Activated CD4-positive, alpha-beta T cell treated with anti-CD3 and anti-CD28 coated beads, Interleukin-2, amount 50 U/mL, for 48 hours (primary cell): ENCODE data around the gene NSUN7.
"Not testable (repeated sequence)": the region's sequence is repeated elsewhere in the genome, so short reads cannot be mapped to it uniquely, and the experiment has no call there.

Experiments used
- DNase-seq, 2 experiments: peaks; one replicate each; pipeline ENCODE4 v3.0.0-alpha.2; 2020

Gene NSUN7, protein sequence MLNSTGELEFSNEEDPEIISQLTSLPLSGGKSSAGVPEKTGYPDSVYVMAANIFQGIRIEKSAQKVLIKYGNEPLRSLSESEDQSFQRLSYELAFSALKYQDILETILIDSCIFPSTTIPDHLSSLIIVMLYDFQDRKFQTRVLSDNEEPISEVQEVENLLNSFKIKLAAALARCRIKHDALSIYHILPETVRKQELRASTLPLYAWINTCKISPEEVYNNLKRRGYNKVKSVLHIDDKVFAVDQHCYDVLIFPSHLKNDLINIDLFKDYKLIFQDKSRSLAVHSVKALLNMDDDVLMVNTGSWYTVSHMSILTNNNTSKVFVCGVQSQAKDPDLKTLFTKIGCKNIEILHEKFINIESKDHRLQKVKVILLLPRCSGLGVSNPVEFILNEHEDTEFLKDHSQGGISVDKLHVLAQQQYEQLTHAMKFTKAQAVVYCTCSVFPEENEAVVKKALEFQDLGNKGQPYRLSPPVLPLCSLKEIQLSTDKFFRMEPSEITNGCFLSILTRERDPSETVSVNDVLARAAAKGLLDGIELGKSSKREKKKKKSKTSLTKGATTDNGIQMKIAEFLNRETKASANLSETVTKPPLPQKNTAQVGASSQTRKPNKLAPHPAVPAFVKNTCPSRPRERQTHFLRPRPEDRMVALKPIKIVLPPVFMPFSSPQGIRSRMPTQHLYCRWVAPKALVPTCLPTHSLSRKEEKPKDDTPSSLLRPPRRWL

DNA sequence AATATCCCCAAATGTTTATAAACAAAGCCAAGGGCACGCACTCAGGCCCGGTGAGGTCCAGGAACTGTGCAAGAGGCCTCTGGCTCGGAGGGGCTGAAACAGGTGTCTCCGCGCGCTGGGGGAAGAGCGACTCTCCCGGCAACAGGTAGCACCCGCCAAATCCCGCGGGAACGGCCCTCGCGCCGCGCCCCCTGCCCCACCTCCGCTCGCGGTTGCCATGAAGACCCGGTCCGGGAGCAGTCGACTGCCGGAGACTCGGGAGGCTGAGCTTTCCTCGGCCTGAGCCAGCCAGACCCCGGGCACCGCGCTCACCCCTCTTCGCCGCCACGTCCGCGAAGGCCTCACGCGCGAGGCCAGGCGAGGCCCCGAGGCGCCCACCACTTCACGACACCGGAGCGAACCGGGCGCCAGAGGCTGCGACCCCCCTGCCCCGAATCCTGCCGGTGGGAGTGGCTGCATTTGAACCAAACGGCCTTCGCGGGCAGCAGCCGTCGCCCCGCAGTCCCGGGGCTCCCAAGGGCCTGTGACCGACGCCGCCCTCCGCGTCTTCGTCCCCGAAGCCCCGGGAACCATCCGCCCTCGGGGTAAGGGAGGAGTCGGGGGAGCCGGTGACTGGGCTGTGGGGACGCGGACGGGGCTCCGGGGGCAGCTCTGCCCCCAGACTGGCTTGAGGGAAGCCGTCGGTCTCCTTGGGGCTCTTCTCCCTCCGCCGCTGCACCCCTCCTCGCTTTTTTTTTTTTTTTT, at the start of gene NSUN7:
NSUN7 (plus strand) TSS at position 239 of the 744 bp plus-strand sequence. CDS start 739 bp downstream, outside the sequence.
- DNase-seq = peak; percentile 26 to 33

DNA sequence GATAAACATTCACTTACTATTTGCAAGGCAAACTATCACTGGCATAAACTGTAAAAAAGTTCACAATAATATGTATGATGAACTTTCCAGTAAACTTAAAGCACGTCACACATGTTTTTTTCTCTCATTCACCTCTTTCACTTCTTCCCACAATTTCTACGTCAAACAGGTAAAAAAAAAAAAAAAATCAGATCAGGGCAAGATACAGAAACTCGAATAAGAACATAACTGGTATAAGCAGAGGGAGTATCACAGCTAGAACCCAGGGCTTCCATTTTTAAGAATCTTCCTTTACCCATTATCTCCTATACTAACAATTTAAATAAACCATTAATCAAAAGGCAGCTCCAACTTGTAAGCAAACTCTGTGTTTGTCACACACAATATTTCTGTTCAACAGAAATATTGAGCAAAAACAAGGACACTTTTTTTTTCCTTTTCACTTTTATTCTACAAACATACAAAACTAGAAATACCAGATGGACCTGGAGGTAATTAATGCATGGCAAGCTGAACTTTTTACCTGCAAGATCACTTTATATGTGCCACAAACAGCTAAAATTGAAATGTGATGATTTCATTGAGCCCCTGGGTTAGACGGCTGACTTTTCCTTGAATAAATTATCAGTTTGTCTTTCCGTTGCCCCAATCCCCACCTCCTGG, 47.5 kb upstream of the NSUN7 start:
- no peak for DNase-seq

- DNase-seq = peak; percentile 46 to 61
Measured at GRCh38 chr4:40702800-40703151, 47.0 kb upstream of the NSUN7 start.

DNA sequence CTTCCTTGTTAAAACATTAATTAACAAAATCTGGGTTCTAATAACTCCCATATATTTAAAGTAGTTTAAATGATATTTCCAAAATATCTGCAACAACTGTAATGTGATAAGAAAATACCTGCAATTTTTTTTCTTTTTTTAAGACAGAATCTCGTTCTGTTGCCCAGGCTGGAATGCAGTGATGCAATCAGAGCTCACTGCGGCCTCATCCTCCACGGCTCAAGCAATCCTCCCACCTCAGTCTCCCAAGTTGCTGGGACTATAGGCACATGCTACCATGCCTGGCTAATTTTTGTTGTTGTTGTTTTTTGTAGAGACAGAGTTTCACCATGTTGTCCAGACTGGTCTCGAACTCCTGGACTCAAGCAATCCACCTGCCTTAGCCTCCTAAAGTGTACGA, 45.7 kb upstream of the NSUN7 start:
- DNase-seq = no peak

DNA sequence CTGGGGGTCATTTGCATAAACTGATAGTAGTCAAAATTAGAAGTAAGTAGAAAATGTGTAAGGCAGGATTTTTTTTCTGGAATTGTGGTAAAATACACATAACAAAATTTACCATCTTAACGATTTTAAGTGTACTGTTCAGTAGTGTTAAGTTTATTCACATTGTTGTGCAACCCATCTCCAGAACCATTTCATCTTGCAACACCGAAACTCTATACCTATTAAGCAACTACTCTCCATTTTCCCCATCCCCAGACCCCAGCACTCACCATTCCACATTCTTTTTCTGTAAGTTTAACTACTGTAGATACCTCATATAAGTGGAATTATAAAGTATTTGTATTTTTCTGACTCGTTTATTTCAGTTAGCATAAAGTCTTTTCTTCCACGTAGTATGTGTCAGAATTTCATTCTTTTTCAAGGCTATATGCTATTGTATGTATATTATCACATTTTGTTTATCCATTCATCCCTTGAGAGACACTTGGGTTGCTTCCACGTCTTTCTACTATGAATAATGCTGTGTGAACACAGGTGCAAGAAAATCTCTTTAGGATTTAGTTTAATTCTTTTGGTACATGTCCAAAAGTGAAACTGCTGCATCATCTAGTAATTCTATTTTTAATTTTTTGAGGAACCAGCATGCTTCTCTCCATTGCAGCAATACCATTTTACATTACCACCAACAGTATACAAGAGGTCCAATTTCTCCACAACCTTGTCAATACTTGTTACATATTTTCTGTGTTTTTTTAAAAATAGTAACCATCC, 39.1 kb upstream of the NSUN7 start:
- no peak for DNase-seq

GRCh38 chr4:40713001-40713400, 36.8 kb upstream of the NSUN7 start:
- not testable (repeated sequence) for DNase-seq

DNA sequence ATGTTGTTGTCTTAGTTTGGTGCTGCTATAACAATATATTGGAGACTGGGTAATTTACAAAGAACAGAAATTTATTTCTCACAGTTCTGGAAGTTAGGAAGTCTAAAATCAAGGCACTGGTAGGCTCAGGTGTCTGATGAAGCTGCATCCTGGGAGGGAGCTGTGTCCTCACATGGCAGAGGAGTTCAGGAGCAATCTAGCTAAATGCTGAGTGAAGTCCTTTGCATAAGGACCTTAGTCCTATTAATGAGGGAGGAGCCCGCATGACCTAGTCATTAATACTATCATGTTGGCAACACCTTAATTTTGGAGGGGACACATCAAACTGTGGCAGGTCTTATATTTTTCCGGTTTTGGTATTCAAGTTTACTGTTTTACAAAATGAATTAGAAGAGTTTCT, 36.0 kb upstream of the NSUN7 start:
- DNase-seq = no peak

DNA sequence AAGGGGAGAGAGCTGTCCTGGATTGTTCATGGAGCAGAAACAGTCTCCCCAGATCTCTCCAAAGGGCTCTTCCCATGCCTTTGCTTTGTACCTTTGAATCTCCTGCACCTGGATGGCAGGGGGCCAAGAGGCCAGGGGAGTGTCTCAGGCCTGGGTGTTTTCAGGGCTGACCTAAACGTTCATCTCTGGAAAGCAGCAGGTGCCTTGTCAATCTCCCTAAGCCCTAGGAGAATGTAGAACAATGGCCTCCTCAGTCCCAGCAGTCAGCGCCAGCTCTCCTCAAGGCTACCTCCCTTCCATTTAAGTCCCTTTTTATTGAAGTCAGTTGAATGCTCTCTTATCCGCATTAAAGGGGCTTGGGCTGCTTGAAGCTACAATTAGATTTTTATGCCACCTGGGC, 31.2 kb upstream of the NSUN7 start:
- DNase-seq = no peak

DNA sequence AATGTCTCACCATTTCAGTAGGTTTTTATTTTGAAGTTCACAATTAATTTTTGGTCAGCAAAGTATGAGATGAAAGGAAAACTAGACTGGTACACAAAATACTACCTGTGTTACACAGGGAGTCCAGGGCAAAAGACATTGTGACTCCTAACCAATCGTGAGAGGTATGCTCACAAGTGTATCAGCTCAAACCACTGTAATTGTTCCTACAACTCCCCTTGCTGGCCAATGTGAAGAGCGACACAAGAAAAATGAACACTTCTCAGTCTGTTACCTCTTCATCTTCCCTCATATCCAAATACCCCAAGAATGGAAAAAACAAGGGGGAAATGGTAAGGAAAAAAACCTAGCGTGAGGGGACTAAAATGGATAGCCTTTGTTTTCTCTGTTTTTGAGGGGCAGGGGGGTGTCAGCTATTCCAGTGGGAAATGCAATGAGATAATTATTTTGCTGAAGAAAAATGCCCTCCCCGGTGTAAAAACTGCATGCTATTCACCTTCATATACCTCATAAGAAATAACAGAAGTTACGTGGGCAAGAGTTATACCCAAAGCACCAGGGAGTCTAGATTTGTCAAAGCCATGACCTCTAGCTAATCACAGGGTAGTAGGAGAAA, 30.6 kb upstream of the NSUN7 start:
- DNase-seq = no peak

GRCh38 chr4:40720351-40720750, 29.4 kb upstream of the NSUN7 start:
- DNase-seq = no peak

DNA sequence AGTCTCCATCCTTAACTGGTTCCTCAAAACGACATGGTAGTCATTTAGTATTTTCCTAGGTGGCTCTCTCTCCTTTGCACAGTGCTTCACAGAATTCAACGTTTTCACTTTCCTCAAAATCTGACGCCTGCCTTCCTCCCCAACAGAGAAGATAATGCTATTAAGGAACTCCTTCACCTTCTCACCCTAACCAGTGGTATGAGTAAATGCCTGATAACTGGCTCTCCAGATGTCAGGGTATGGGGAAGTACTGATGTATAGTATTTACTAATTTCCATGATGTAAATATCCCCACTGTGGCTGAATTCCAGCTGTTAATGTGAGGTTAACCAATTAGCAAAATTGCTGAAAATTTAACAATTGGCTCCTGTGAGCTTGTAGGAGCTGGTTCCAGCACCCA, 28.8 kb upstream of the NSUN7 start:
- DNase-seq = no peak

DNA sequence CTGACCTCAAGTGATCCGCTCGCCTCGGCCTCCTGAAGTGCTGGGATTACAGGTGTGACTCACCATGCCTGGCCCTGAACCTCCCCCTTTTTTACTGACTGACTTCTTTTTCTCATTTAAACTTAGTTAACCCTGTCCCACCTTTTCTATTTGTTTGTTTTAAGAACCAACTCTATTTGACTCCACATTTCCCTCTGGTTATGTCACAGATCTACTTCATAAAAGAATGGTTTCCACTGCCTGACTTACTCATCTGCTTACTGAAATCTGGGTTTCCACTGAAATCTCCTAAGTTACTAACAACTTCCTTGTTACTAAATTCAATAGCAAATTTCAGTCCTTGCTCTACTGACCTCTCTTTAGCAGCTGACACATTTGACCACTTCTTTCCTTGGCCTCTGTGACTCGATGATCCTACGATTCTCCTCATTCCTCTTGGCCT, 28.0 kb upstream of the NSUN7 start:
- DNase-seq = peak; percentile 21 to 27

DNA sequence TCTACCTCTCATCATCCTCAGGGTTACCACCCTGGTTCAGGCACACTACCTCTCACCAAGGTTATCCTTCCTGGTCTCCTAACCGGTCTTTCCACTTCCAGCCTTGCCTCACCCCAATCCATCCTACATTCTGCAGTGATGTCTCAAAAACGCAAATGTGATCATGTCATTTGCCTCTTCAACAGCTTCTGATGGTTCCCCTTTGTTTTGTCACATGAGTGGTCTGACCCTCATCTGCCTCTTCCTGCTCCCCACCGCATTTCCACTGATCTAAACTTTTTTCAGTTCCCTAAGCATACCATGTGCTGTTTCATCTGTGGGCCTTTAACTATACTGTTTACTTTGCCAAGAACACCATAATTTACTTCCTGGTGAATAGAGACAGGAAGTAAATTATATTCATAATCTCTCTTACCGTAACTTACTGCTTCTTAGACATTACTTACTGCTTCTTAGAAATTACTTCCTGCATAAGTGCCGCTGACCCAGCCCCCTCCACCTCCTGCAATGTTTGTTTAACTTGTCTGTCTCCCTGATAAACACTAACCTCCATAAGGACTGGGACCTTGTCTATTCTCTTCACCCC, 27.1 kb upstream of the NSUN7 start:
- DNase-seq = peak in 1 of 2 experiments; percentile 31

- DNase-seq = no peak
Measured at GRCh38 chr4:40723728-40724127, 26.0 kb upstream of the NSUN7 start.

GRCh38 chr4:40728333-40728732, 21.4 kb upstream of the NSUN7 start:
- no peak for DNase-seq

- DNase-seq = no peak
Measured at GRCh38 chr4:40729555-40729954, 20.2 kb upstream of the NSUN7 start.

DNA sequence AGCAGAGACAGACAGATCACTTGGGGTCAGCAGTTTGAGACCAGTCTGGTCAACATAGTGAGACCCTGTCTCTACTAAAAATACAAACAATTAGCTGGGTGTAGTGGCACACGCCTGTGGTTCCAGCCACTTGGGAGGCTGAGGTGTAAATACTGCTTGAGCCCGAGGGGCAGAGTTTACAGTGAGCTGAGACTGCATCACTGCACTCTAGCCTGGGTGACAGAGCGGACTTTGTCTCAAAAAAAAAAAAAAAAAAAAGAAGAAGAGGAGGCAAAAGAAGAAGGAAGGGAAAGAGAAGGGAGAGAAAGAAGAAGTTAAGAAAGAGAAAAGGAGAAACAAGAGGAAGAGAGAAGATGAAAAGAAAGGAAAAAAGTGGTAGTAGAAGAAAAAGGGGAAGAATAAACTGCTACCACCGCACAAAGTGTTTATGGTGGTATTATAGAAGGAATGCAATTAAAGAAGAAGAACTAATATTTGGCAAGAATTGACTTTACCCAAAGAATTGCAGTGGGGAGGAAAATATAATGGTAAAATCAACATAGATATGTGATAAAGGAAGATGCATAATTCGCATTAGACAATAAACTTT, 19.6 kb upstream of the NSUN7 start:
- DNase-seq = no peak

- DNase-seq = no peak
Measured at GRCh38 chr4:40731361-40731760, 18.4 kb upstream of the NSUN7 start.

DNA sequence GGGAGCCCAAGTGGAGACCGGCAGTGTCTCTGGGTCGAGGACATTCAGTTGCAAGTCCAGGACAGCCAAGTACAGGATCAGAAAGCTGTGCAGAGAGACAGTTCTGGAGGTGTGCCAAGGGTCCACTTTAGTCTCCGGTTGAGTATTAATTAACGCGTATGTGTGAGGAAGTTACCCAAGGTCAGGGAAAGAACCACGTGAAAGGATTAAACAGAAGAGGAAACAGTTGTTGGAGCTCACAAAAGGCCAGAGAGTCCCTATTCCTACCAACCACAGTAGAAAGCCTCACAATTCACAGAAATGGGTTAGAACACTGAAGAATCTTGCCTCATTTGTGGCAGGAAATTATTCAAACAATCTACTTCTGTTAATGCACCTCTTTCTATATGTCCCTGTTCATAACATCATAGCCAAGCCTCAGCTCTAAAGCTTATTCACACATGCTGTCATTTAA, 17.9 kb upstream of the NSUN7 start:
- DNase-seq = no peak

DNA sequence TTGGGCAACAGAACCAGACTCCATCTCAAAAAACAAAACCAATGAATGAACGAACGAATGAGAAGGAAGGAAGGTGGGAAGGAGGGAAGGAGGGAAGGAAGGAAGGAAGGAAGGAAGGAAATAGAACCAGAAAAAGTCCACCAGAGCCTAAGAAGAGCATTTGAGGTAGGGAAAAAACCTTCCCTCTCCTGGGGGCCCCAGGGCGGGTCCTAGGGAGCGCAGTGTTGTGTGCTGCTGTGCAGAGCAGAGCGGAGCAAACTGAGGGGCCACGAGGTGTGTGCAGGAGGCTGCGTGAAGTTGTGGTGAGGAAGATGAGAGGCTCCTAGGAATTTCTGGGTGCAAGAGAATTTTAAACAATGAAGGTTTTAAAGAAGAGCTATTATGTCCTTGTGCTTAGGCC, 16.0 kb upstream of the NSUN7 start:
- DNase-seq = no peak

DNA sequence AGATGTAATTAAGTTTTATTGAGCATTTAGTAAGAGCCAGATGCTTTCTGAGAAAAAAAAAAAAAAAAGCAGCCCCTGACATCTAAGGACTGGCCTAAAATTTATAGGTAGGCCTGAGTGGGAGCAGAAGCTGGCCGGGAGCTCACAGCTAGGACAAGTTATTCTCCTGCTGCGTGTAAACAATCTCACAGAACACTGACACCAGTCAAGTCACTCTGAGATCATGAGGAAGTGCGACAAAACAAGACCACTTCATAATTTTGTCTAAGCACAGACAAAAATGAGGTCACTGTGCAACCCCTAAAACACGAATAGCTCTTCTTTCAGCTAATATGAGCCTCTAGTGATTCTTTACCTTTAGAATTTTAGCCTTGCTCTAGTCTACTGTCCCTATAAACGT, 15.3 kb upstream of the NSUN7 start:
- DNase-seq = no peak
